Stimulated activated CD4-positive, alpha-beta T cell treated with anti-CD3 and anti-CD28 coated beads, Interleukin-1b, Interleukin-23, amount 100 ng/mL, for 24 hours (primary cell): ENCODE data around the gene TMCC1.

ENCODE experiments used
- DNase-seq, 4 experiments: peaks; one replicate each; pipeline ENCODE4 v3.0.0-alpha.2; 2020; ENCODE audit warnings: low read depth in 4 of 4, low spot score in 1 of 4

TMCC1 gene

DNA sequence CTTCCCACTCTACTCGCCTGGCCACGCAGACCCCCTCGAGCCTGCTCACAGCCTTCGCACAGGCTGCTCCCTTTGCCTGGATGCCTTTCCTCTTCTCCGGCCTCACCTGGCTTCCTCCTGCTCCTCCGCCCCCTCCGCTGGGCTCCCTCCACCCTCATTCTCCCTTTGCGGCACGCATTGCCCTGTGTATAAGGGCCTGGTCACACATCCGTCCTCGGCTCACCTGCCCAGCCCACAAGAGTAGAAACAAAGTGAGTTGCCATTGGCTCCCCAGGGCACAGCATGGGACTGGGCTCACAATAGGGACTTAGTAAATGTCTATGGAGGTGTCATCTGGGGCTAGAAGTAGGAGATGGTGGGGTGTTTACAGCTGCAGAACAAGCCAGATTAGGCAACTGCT lies 291.2 kb downstream of the TMCC1 start:
- DNase-seq, result no peak

DNA sequence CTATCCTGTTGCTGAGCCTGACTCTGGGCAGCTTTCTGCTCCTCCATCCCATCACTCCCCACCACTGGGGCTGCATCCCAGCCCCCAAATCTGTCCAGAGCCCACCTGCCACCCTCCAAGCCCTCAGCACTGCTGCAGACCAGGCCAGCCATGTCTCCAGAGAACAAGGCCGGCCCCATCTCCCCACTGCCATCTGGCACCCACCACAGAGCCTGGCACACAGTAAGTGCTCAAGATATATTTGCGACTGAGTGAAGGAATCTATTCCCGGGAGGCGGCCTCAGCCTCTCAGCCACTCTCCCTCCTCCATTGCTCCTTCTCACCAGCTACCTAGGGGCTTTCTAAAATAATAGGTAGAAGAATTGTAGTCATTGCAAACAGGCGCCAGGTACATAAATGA lies 291.8 kb downstream of the TMCC1 start:
- DNase-seq, result no peak

DNA sequence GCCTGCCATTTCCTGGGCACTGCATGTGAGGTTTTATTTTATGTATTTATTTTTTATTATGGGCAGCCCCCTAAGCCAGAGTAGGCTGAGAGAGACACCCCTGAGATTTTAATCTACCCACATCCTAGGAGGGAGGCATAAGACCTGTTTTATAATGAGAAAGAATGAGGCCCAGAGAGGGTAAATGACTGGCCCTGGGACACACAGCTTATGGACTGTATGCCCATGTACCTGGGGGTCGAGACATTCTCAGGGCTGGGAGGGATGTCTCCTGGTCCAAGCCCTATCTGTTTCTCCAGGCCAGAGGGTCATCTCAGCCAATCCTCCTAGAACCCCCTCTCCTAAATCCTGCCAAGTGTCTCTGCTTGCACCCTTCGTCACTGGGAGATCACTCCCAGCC lies 293.2 kb downstream of the TMCC1 start:
- no peak for DNase-seq

DNA sequence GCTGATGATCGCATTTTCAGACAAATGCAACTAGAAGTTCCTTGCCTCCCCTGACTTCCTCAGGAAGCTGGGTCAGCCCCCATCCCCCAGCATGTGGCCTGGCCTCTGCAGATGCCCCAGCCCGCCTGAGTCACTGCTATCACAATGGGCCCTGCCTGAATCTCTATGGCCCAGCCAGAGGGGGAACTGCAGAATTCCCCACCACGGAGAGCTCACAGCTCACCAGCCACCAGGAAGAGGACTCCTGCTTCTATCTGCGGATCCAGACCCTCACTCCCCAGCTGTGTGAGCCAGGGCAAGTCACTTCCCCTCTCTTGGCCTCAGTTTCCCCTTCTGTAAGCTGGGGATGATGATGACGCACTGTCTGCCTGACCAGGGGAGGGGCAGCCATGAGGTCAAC lies 293.9 kb downstream of the TMCC1 start:
- DNase-seq, result no peak

DNA sequence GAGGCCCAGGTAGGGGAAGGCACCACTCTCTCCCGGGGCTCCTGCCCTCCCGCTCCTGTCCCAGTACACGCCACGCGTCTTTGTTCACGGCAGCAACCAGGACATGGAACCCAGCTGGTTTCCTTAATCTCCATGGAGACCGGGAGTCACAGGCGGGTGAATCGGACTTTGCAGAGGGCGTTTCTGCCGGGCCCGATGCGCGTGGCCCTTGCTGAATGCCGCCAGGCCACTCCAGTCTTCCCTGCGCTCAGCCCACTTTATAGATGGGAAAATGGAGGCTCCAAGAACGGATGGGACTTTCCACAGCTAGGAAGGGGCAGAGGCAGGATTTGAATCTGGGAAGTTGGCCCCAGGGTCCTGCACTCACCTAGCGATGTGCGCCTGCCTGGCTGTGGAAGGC lies 294.4 kb downstream of the TMCC1 start:
- no peak for DNase-seq

DNA sequence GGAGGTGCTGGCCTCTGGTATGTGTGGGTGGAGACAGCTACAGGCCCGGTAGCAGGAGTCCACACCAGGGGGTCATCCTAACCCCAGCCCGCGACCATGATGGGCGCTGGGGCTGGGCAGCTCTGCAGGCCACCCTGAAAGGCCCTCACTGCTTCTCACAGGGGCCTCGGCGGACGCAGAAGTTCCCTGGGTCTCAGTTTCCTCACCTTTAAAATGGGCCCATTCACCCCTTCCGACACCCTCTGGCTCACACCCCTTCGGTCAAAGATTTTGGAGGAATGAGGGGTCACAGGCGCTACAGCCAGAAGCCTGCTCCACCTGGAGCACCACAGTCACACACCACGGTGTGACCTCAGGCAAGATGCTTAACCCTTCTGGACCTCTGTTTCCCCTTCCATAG lies 295.0 kb downstream of the TMCC1 start:
- DNase-seq, result no peak

DNA sequence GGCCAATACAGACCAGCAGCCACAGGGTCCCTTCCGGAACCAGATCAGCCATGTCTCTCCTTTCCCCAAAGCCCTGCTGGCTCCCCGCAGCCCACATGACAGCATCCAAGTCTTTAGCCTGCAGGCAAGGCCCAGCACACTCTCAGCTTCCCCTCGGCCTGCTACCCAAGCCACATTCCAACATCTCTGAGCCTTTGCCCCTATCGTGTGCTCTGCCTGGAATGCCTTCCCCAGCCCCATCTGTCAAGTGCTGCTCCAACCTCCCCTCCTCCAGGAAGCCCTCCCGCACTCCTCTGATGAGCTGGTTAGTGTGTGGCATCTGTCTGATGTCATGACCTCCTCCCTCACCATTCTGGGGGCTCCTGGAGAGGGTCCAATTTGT lies 295.5 kb downstream of the TMCC1 start:
- no peak for DNase-seq
